Measurements from ENCODE around the gene SQOR. TPM values are rescaled to one million over a fixed set of nuclear protein-coding genes. Genes with fewer than 3 reads are reported as not detected.

The SQOR gene
- polyA plus RNA-seq, 4 donors, result 59.1 to 78.1 (median 71.2) TPM

- 65 to 71% (median 66%) methylated on average over 2 of the region's 2 CpGs for WGBS, 3 donors
- H3K4me1 ChIP-seq (ENCODE audit: control insufficient read depth in 3 of 3, insufficient read depth in 2 of 3, low read depth in 1 of 3, low read length in 2 of 3), result no peaks in the 10 kb centered on the region
- H3K27ac ChIP-seq (ENCODE audit: low read depth in 1 of 3, low read length in 2 of 3), result no peak overlapping the region
- no peaks in the 10 kb centered on the region for H3K9me3 ChIP-seq (ENCODE audit: control insufficient read depth in 2 of 2, insufficient read depth in 1 of 2, low read depth in 1 of 2, low read length in 1 of 2)
- FAIRE-seq (no peak), DNase-seq (no peak)
- peaks cover 6 to 37% (median 10%) of the 10 kb centered on the region in 3 donors for H3K36me3 ChIP-seq (ENCODE audit: control insufficient read depth in 3 of 3, insufficient read depth in 2 of 3, low read depth in 1 of 3, low read length in 3 of 3)
- H3K4me3 ChIP-seq (ENCODE audit: low read depth in 1 of 3, low read length in 3 of 3), result no peak overlapping the region
- no peaks in the 10 kb centered on the region for H3K27me3 ChIP-seq (ENCODE audit: control insufficient read depth in 3 of 3, insufficient read depth in 3 of 3, low read length in 3 of 3)
Observed at GRCh38 chr15:45667002-45667401, 32.2 kb downstream of the SQOR start.

- WGBS, 3 donors, result 87 to 92% (median 88%) methylated on average over 6 of the region's 6 CpGs
- no peaks in the 10 kb centered on the region for H3K9me3 ChIP-seq (ENCODE audit: control insufficient read depth in 2 of 2, insufficient read depth in 1 of 2, low read depth in 1 of 2, low read length in 1 of 2)
Observed at GRCh38 chr15:45668386-45668785, 33.6 kb downstream of the SQOR start.

GRCh38 chr15:45669422-45669821 lies 34.6 kb downstream of the SQOR start:
- DNase-seq (no peak), FAIRE-seq (no peak)
- Histone ChIP-seq H3K4me3 (ENCODE audit: low read depth in 1 of 3, low read length in 3 of 3) (no peak overlapping the region), H3K36me3 (ENCODE audit: control insufficient read depth in 3 of 3, insufficient read depth in 2 of 3, low read depth in 1 of 3, low read length in 3 of 3) (peaks cover 6 to 31% (median 13%) of the 10 kb centered on the region in 3 donors), H3K4me1 (ENCODE audit: control insufficient read depth in 3 of 3, insufficient read depth in 2 of 3, low read depth in 1 of 3, low read length in 2 of 3) (no peaks in the 10 kb centered on the region), H3K27me3 (ENCODE audit: control insufficient read depth in 3 of 3, insufficient read depth in 3 of 3, low read length in 3 of 3) (no peaks in the 10 kb centered on the region), H3K27ac (ENCODE audit: low read depth in 1 of 3, low read length in 2 of 3) (peak overlapping the region in 1 of 3 donors; percentile 54), H3K9me3 (ENCODE audit: control insufficient read depth in 2 of 2, insufficient read depth in 1 of 2, low read depth in 1 of 2, low read length in 1 of 2) (no peaks in the 10 kb centered on the region)
- 82 to 91% (median 85%) methylated on average over 3 of the region's 3 CpGs for WGBS, 3 donors

More at GRCh38 chr15:45668386-45668785, 33.6 kb downstream of the SQOR start:
- H3K4me3 ChIP-seq (ENCODE audit: low read depth in 1 of 3, low read length in 3 of 3), result no peak overlapping the region
- FAIRE-seq (no peak), DNase-seq (no peak)
- no peak overlapping the region for H3K27ac ChIP-seq (ENCODE audit: low read depth in 1 of 3, low read length in 2 of 3)
- H3K27me3 ChIP-seq (ENCODE audit: control insufficient read depth in 3 of 3, insufficient read depth in 3 of 3, low read length in 3 of 3), result no peaks in the 10 kb centered on the region
- no peaks in the 10 kb centered on the region for H3K4me1 ChIP-seq (ENCODE audit: control insufficient read depth in 3 of 3, insufficient read depth in 2 of 3, low read depth in 1 of 3, low read length in 2 of 3)
- H3K36me3 ChIP-seq (ENCODE audit: control insufficient read depth in 3 of 3, insufficient read depth in 2 of 3, low read depth in 1 of 3, low read length in 3 of 3), result peaks cover 6 to 33% (median 11%) of the 10 kb centered on the region in 3 donors

- FAIRE-seq (no peak), DNase-seq (no peak)
- Histone ChIP-seq H3K4me3 (ENCODE audit: low read depth in 1 of 3, low read length in 3 of 3) (no peak overlapping the region), H3K27ac (ENCODE audit: low read depth in 1 of 3, low read length in 2 of 3) (no peak overlapping the region), H3K4me1 (ENCODE audit: control insufficient read depth in 3 of 3, insufficient read depth in 2 of 3, low read depth in 1 of 3, low read length in 2 of 3) (no peaks in the 10 kb centered on the region), H3K9me3 (ENCODE audit: control insufficient read depth in 2 of 2, insufficient read depth in 1 of 2, low read depth in 1 of 2, low read length in 1 of 2) (no peaks in the 10 kb centered on the region), H3K36me3 (ENCODE audit: control insufficient read depth in 3 of 3, insufficient read depth in 2 of 3, low read depth in 1 of 3, low read length in 3 of 3) (peaks cover 6 to 32% (median 15%) of the 10 kb centered on the region in 3 donors), H3K27me3 (ENCODE audit: control insufficient read depth in 3 of 3, insufficient read depth in 3 of 3, low read length in 3 of 3) (no peaks in the 10 kb centered on the region)
- WGBS, 3 donors, result 67 to 89% (median 82%) methylated on average over 5 of the region's 5 CpGs
Observed at GRCh38 chr15:45670091-45670490, 35.3 kb downstream of the SQOR start.

GRCh38 chr15:45670511-45670910 lies 35.7 kb downstream of the SQOR start:
- H3K4me3 ChIP-seq (ENCODE audit: low read depth in 1 of 3, low read length in 3 of 3), result no peak overlapping the region
- no peak for FAIRE-seq
- H3K27ac ChIP-seq (ENCODE audit: low read depth in 1 of 3, low read length in 2 of 3), result no peak overlapping the region
- DNase-seq, result no peak
- 65 to 94% (median 85%) methylated on average over 4 of the region's 4 CpGs for WGBS, 3 donors
- peaks cover 6 to 34% (median 15%) of the 10 kb centered on the region in 3 donors for H3K36me3 ChIP-seq (ENCODE audit: control insufficient read depth in 3 of 3, insufficient read depth in 2 of 3, low read depth in 1 of 3, low read length in 3 of 3)
- H3K27me3 ChIP-seq (ENCODE audit: control insufficient read depth in 3 of 3, insufficient read depth in 3 of 3, low read length in 3 of 3), result no peaks in the 10 kb centered on the region
- no peaks in the 10 kb centered on the region for H3K4me1 ChIP-seq (ENCODE audit: control insufficient read depth in 3 of 3, insufficient read depth in 2 of 3, low read depth in 1 of 3, low read length in 2 of 3)
- no peaks in the 10 kb centered on the region for H3K9me3 ChIP-seq (ENCODE audit: control insufficient read depth in 2 of 2, insufficient read depth in 1 of 2, low read depth in 1 of 2, low read length in 1 of 2)

- Histone ChIP-seq H3K4me1 (ENCODE audit: control insufficient read depth in 3 of 3, insufficient read depth in 2 of 3, low read depth in 1 of 3, low read length in 2 of 3) (no peaks in the 10 kb centered on the region), H3K9me3 (ENCODE audit: control insufficient read depth in 2 of 2, insufficient read depth in 1 of 2, low read depth in 1 of 2, low read length in 1 of 2) (no peaks in the 10 kb centered on the region), H3K4me3 (ENCODE audit: low read depth in 1 of 3, low read length in 3 of 3) (no peak overlapping the region), H3K36me3 (ENCODE audit: control insufficient read depth in 3 of 3, insufficient read depth in 2 of 3, low read depth in 1 of 3, low read length in 3 of 3) (peaks cover 6 to 37% (median 25%) of the 10 kb centered on the region in 3 donors), H3K27me3 (ENCODE audit: control insufficient read depth in 3 of 3, insufficient read depth in 3 of 3, low read length in 3 of 3) (no peaks in the 10 kb centered on the region), H3K27ac (ENCODE audit: low read depth in 1 of 3, low read length in 2 of 3) (peak overlapping the region in 1 of 3 donors; percentile 14)
- DNase-seq, result no peak
- 71 to 80% (median 72%) methylated on average over 3 of the region's 3 CpGs for WGBS, 3 donors
- FAIRE-seq, result no peak
Observed at GRCh38 chr15:45674677-45675076, 39.8 kb downstream of the SQOR start.

- 94 to 98% (median 96%) methylated on average over 7 of the region's 7 CpGs for WGBS, 3 donors
Observed at GRCh38 chr15:45677797-45678196, 43.0 kb downstream of the SQOR start.

GRCh38 chr15:45678459-45679178 lies 43.8 kb downstream of the SQOR start:
- Histone ChIP-seq H3K27ac (ENCODE audit: low read depth in 1 of 3, low read length in 2 of 3) (no peak overlapping the region), H3K9me3 (ENCODE audit: control insufficient read depth in 2 of 2, insufficient read depth in 1 of 2, low read depth in 1 of 2, low read length in 1 of 2) (no peaks in the 10 kb centered on the region), H3K4me1 (ENCODE audit: control insufficient read depth in 3 of 3, insufficient read depth in 2 of 3, low read depth in 1 of 3, low read length in 2 of 3) (no peaks in the 10 kb centered on the region), H3K27me3 (ENCODE audit: control insufficient read depth in 3 of 3, insufficient read depth in 3 of 3, low read length in 3 of 3) (no peaks in the 10 kb centered on the region), H3K4me3 (ENCODE audit: low read depth in 1 of 3, low read length in 3 of 3) (no peak overlapping the region), H3K36me3 (ENCODE audit: control insufficient read depth in 3 of 3, insufficient read depth in 2 of 3, low read depth in 1 of 3, low read length in 3 of 3) (peaks cover 9 to 39% (median 22%) of the 10 kb centered on the region in 3 donors)
- no peak for DNase-seq
- FAIRE-seq, result no peak
- 76 to 89% (median 84%) methylated on average over 4 of the region's 4 CpGs for WGBS, 3 donors

More at GRCh38 chr15:45677797-45678196, 43.0 kb downstream of the SQOR start:
- Histone ChIP-seq H3K36me3 (ENCODE audit: control insufficient read depth in 3 of 3, insufficient read depth in 2 of 3, low read depth in 1 of 3, low read length in 3 of 3) (peaks cover 5 to 43% (median 25%) of the 10 kb centered on the region in 3 donors), H3K4me3 (ENCODE audit: low read depth in 1 of 3, low read length in 3 of 3) (no peak overlapping the region), H3K27ac (ENCODE audit: low read depth in 1 of 3, low read length in 2 of 3) (no peak overlapping the region), H3K9me3 (ENCODE audit: control insufficient read depth in 2 of 2, insufficient read depth in 1 of 2, low read depth in 1 of 2, low read length in 1 of 2) (no peaks in the 10 kb centered on the region), H3K4me1 (ENCODE audit: control insufficient read depth in 3 of 3, insufficient read depth in 2 of 3, low read depth in 1 of 3, low read length in 2 of 3) (no peaks in the 10 kb centered on the region), H3K27me3 (ENCODE audit: control insufficient read depth in 3 of 3, insufficient read depth in 3 of 3, low read length in 3 of 3) (no peaks in the 10 kb centered on the region)
- FAIRE-seq (no peak), DNase-seq (no peak)

Measured in small intestine (tissue), 7 donors.